ENCODE results near the gene TMX3.

DNA sequence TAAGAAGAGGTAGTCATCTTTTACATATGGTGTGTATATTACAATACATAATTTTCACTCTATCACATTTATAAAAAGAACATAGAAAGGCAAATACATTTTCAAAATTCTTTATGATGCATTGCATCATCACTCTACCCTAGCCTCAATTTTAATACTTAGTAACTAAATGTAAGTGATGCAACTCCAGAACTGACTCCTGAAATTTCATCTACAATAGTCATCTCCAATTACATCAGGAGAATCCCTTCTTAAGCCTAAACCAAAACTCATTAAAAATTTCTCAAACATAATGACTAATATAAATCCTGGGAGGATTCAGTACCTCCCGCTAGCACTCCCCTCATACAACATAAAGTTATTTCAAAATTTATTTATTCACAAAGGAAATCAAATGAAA is 15.9 kb downstream of the TMX3 start:
- TF ChIP-seq, protein P1, sequence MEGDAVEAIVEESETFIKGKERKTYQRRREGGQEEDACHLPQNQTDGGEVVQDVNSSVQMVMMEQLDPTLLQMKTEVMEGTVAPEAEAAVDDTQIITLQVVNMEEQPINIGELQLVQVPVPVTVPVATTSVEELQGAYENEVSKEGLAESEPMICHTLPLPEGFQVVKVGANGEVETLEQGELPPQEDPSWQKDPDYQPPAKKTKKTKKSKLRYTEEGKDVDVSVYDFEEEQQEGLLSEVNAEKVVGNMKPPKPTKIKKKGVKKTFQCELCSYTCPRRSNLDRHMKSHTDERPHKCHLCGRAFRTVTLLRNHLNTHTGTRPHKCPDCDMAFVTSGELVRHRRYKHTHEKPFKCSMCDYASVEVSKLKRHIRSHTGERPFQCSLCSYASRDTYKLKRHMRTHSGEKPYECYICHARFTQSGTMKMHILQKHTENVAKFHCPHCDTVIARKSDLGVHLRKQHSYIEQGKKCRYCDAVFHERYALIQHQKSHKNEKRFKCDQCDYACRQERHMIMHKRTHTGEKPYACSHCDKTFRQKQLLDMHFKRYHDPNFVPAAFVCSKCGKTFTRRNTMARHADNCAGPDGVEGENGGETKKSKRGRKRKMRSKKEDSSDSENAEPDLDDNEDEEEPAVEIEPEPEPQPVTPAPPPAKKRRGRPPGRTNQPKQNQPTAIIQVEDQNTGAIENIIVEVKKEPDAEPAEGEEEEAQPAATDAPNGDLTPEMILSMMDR (IDR thresholded peaks at IDR 0.05), result no peak
- TF ChIP-seq POLR2A (IDR thresholded peaks at IDR 0.05), result no peak
- TF ChIP-seq EP300 (IDR thresholded peaks at IDR 0.05), result no peak
- no peak for TF ChIP-seq POLR2AphosphoS5 (IDR thresholded peaks at IDR 0.05)

Data from upper lobe of left lung (tissue), 4 donors.